Renal pelvis (tissue), 4 donors: ENCODE measurements around the gene CLEC20A. TPM values are rescaled to one million over a fixed set of nuclear protein-coding genes. Genes with fewer than 3 reads are reported as not detected.

Experiments
- DNase-seq: peaks from one replicate; pipeline ENCODE4 v3.0.0-alpha.2; 2013
- polyA plus RNA-seq, 3 donors: library from polyadenylated mRNA; unstranded; fragments of 120-200 nt; gene quantifications; one replicate each; pipeline ENCODE4 v1.2.1, GENCODE V29; 2013; ENCODE audit not compliant: insufficient read length in 3 of 3

Gene CLEC20A
- polyA plus RNA-seq, 3 donors, result 0.36 to 0.60 (median 0.56) TPM

- DNase-seq, result no peak
Measured at GRCh38 chr1:178500091-178500770, 3.5 kb upstream of the CLEC20A start.

- no peak for DNase-seq
Measured at GRCh38 chr1:178498896-178499675, 2.3 kb upstream of the CLEC20A start.

DNA sequence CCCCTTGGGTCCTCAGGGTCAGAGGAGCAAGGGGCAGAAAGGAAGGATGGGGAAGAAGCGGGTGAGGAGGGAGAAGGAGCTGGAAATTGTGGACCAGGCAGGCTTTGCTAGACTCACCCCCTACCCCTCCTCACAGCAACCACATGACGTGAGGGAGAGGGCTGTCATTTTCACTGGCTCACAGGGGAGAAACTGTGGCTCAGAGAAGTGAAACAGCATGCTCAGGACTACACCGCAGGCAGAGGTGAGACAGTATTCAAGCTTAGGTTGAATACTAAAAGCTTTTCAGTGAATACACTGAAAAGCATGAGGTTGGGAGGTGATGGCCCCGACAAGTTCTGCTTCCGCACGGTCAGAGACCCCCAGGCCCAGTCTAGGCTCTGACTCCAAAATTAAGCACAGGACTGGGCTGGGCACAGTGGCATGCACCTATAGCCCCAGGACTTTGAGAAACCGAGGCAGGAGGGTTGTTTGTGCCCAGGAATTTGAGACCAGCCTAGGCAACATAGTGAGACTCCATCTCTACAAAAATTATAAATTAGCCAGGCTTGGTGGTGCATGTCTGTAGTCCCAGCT is 1.2 kb upstream of the CLEC20A start:
- no peak for DNase-seq

DNA sequence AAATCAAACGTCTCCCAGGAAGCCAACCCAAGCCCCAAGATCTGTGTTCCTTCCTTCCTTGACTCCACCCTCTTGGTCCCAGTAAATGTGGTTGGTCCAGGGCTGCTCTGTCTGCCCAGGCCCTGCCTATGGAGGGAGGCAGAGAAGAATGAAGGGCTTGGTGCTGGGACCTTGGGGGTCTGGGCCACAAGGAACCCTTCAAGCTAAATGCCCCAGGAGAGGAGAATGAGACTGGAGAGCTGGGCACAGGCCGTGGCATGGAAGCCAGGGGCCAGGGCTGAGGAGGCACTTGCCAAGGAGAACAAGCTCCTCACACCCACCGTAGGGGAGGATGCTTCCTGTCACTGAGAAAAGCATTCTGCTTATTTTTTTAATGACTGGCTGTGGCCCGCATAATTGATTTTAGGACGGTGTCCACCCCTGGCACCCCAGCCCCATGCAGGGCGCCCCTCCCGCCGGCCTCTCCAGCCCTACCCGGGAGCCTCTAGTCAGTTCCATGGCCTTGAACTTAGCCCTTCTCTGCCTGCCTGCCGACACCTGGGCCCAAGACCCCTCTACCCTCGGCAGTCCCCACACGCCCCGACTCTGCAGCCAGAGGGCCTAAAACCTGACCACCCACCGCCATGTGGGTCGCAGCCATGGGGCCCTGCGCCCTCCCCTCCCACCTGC is 889 bp downstream of the CLEC20A start:
- no peak for DNase-seq

- DNase-seq, result no peak
Measured at GRCh38 chr1:178495158-178495557, 1.6 kb downstream of the CLEC20A start.

DNA sequence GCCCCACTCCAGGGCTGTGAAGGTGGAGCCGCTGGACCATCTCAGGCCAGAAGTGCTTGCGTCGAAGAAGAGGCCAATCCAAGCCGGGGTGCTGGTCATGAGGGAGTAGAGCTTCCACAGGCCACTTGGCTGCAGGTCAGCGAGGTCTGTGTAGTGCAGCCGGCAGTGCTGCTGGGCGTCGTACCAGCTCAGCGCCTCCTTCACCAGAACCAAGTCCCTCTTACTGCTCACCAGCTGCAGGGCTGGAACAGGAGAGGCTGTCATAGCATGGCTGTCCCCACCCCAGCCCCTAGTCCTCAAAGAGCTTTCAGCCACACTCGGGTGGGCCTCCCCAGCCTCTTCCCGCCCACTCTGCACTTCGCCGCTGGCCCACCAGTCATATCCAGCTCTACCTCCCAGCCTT is 2.2 kb downstream of the CLEC20A start:
- no peak for DNase-seq

DNA sequence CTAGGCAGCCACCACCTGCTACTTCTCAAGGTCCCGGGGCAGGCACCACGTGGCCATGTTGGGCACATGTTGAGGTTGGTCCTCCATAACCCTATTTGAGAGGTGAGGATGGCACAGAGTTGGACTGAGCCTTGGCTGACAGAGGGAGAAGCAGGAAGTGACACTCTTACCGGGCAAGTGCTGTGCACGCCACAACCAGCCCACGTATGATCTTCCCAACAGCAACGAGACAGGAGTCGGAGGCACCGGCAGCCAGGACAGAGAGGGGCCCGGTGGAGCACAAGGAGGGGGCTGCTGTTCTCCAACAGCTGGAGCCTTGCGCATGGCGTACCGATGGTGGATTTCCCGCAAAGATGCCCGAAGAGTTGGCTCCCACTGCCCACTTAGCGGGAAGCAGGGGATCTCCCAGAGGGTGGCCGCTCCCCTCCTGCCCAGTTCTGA is 3.4 kb downstream of the CLEC20A start:
- DNase-seq, result no peak

DNA sequence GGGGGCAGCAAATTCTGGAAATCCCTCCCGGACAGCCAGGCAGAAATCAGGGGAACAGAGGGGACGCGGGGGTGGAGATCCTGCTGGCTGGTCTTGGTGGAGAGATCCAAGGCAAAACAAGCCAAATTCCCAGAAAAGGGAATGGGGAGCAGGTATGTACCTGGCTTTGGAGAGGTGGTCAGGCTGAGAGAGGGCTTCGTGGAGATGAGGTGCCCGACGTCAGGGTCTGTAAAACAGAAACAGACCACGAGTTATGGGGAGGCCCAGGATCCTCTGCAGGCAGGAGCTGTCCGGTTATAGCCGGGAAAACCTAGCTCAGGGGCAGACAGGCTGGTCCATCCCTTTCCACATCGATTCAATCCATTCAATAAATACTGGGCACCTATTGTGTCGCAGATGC is 4.4 kb downstream of the CLEC20A start:
- DNase-seq, result no peak

GRCh38 chr1:178491721-178492120 is 5.0 kb downstream of the CLEC20A start:
- DNase-seq, result no peak

DNA sequence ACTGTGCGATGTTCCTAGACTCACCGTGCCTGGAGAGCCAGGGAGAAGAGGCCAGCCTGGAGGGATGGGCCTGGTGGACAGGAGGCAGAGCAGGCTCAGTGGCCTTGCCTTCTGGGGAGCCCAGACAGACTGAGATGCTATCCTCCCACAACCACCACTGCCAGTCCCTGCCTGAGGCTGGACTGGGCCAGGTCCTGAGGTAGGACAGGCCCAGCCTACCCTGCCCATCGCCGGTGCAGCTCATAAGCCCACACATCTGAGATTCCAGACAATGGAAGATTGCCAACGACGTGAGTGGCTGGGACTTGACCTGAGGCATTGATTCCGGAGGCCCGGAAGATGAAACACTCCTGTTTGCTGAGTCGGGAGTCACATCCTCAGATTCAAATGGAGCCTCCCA is 5.8 kb downstream of the CLEC20A start:
- no peak for DNase-seq

- DNase-seq, result no peak
Measured at GRCh38 chr1:178490136-178490535, 6.6 kb downstream of the CLEC20A start.

- DNase-seq, result no peak
Measured at GRCh38 chr1:178489399-178489798, 7.4 kb downstream of the CLEC20A start.

- DNase-seq, result no peak
Measured at GRCh38 chr1:178488393-178488792, 8.4 kb downstream of the CLEC20A start.

DNA sequence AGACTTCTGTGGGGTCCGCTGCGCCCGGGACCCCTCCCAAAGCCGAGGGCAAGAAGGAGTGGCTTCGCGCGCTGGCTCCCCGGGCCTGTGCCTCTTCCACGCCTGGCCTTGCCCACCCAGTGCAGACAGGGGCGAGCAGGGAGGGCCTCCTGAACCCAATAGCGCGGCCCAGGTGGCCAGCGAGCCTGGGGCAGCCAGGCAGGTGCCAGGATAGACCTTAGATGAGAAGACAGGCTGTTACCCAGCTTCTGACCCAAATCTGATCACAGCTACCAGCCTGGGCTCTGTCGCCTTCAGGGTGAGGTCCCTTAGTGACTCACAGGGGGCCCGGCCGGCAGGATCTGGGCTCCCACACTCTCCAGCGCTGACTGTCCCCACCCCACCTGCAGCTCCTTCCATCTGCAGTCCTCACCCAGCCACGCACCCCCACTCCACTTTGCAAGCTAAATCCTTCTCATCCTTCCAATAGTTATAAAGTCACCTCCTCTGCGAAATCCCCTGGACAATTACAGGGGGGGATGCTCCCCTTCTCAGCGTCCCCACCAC is 9.6 kb downstream of the CLEC20A start:
- no peak for DNase-seq

DNA sequence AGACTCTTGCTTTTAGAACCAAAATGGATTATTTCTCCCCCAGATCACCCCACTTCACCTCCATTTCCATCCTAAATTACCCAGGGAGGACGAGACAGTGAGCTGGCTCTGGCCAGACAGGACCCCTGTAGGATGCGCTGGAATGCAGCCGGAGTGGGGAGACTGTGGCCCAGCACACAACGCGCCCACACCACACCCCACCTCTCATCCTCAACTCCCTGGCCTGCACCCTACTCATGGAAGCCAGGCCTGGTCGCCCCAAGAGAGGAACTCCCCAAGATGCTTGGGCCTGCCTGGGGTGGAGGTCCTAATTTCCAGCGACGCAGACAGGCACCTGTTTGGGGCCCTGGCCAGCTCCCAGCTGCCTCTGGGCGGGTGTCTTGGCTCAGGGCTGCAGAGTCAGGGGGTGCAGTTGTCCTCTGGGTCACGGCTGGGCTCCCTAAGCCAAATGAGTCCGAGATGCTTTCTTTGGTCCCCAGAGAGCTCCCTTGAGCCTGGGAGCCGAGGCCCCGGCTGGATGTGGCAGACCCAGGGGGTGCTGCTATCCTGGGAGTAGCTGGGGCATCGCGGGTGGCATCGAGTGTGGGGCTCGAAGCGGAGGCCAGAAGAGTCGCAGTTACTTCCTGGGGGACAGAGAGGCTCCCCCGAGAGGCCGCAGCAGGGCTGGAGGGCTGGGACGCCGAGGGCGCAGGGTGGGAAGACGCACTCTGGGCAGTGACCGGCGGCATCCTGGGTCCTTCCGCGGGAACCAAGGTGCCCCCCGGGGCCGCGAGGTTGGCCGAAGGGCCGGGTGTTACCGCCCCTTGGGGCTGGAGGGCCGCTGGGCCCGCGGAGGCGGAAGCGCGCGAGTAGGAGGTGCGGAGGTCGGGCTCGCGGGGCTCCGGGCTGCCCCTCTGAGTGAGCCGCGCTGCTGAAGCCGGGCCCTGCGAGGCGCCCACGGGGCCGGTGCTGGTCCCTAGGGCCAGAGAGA is 10.4 kb downstream of the CLEC20A start:
- DNase-seq, result no peak

GRCh38 chr1:178485541-178485981 is 11.2 kb downstream of the CLEC20A start:
- DNase-seq, result no peak

- DNase-seq, result no peak
Measured at GRCh38 chr1:178484698-178485225, 12.0 kb downstream of the CLEC20A start.

DNA sequence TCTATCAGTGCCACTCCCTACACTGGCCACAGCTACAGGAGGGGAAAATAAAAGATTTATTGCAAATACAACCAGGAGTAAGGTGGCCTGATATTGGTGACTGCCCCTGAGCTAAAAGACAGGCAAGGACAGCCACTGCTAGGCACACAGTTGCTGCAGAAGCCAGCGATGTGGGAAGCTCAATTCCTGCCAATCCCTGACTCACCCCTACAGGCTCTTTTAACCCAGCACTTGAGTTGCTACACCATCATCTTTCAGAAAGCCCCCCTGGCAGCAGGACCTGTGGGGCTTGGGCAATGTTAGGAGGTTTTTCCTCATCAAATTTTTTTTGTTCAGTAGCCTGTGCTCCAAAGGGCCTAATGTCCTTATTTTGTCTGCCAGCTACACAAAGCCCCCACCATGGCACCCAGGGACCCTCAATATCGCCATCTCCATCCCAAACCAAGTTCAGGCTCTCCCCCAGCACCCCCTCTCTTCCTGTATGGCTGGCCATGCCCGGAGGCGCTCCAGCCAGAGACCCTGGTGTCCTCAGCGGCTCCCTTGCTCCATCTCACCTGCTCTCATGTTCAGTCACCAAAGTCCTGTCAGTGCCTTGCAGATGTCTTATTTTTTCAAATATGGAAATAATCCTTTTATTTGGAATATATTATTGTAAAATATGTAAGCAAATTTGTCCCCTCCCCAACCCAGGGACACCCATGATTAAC is 13.4 kb downstream of the CLEC20A start:
- no peak for DNase-seq

DNA sequence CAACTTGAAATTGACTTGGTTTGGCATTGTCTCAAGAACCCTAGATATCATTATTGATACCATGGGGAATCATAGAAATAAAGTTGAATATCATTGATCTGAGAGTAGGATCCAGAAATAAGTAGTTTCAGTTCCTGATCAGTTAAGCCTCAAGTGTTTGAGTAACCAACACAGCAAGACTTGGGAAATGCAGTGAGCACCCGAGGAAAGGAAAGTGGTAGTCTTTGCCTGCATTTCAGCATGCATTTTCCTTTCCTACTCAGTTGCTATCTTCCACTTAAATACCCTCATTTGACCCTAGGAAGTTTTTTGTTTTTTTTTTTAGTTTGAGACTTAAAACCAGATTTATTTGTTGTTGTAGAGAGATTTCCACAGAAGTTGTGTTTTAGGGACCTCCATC is 18.9 kb downstream of the CLEC20A start:
- DNase-seq, result no peak

GRCh38 chr1:178477373-178477772 is 19.4 kb downstream of the CLEC20A start:
- DNase-seq, result no peak
